K562 (cell line): ENCODE measurements around the gene PRXL2B. TPM values are rescaled to one million over a fixed set of nuclear protein-coding genes. Genes with fewer than 3 reads are reported as not detected.
A peak's percentile ranks its signal among the peaks of the same experiment; 100 is the strongest.

Experiments used
- ATAC-seq: fragments of 200-7000 bp; cut with Tn5 transposase; 3 replicates; pipeline ENCODE4 v1.9.1; 2020; ENCODE audit warnings: moderate library complexity
- BruUV-seq: library from RNA; stranded (reverse); fragments of 400-500 nt; replicated peaks from 2 replicates; lab custom pipeline; 2021; lab: Mats Ljungman, UMichigan
- CTCF ChIA-PET: fragments of 300-600 bp; formaldehyde crosslinking; extraction: SDS; loops from one replicate; lab custom pipeline; 2021; ENCODE audit warnings: low intra/inter-chr PET ratio; lab: Yijun Ruan, JAX
- POLR2A ChIA-PET: fragments of 300-600, 350-650 bp; sonication (Branson Sonifier 250); formaldehyde crosslinking; extraction: SDS; loops from one replicate; lab custom pipeline; 2021; ENCODE audit warnings: antibody characterized with exemption, inconsistent platforms; lab: Yijun Ruan, JAX
- DNase-seq, 4 experiments: peaks; one replicate each; pipeline versions ENCODE4 v3.0.0 to v3.0.0-alpha.2; 2011 to 2018; ENCODE audit warnings: low spot score in 3 of 4, mixed read lengths in 3 of 4; ENCODE audit errors: extremely low read depth in 1 of 4
- FAIRE-seq: peaks from 2 replicates; lab custom pipeline; 2011; peaks lifted over from hg19 to GRCh38; lab: Jason Lieb, UNC
- H2AFZ ChIP-seq: 2 replicates; pipeline ENCODE4 v1.6.0; 2011; ENCODE audit warnings: low read depth, low read length, control low read depth, inconsistent platforms
- H3K27ac ChIP-seq: fragments of 200-600 bp; 3 replicates; pipeline ENCODE4 v1.8.0; 2011; ENCODE audit warnings: low read depth, mild to moderate bottlenecking, control low read depth, inconsistent platforms, low read length, moderate library complexity, mixed read lengths; ENCODE audit errors: extremely low read depth
- H3K27me3 ChIP-seq, 2 experiments: fragments of 300-600 bp in 1 of 2; 2 replicates in 1 of 2; 3 replicates in 1 of 2; pipeline versions ENCODE4 v1.6.0 to v1.8.0; 2011; ENCODE audit warnings: inconsistent platforms in 2 of 2, low read length in 2 of 2, mild to moderate bottlenecking in 1 of 2, mixed read lengths in 1 of 2, moderate library complexity in 1 of 2; ENCODE audit not compliant: control insufficient read depth in 2 of 2, insufficient read depth in 2 of 2
- H3K36me3 ChIP-seq: fragments of 300-600 bp; 3 replicates; pipeline ENCODE4 v1.8.0; 2011; ENCODE audit warnings: mild to moderate bottlenecking, low read length, inconsistent platforms; ENCODE audit not compliant: control insufficient read depth, insufficient read depth
- H3K4me1 ChIP-seq, 2 experiments: fragments of 200-600 bp in 1 of 2; replicated peaks in 1 of 2; 2 replicates in 1 of 2; 3 replicates in 1 of 2; pipeline versions ENCODE4 v1.5.1 to v1.8.0; 2011; ENCODE audit warnings: inconsistent platforms in 2 of 2, low read length in 2 of 2, mild to moderate bottlenecking in 1 of 2, mixed read lengths in 1 of 2, moderate library complexity in 1 of 2; ENCODE audit not compliant: control insufficient read depth in 2 of 2, insufficient read depth in 2 of 2
- H3K4me2 ChIP-seq: 2 replicates; pipeline ENCODE4 v1.6.1; 2011; ENCODE audit warnings: low read length, control low read depth, inconsistent platforms, mixed read lengths; ENCODE audit not compliant: insufficient read depth
- H3K4me3 ChIP-seq: fragments of 200-600 bp; sonication (generic), shearing (Covaris generic); 2 replicates; pipeline ENCODE4 v1.5.1; 2016; ENCODE audit warnings: control low read depth, inconsistent platforms
- H3K79me2 ChIP-seq: fragments of 200-600 bp; 3 replicates; pipeline ENCODE4 v1.8.0; 2011; ENCODE audit warnings: low read length, inconsistent platforms; ENCODE audit not compliant: control insufficient read depth, insufficient read depth
- H3K9ac ChIP-seq, 2 experiments: 2 replicates each; pipeline versions ENCODE4 v1.6.0 to v1.6.1; 2011; ENCODE audit warnings: low read depth in 2 of 2, low read length in 2 of 2, control low read depth in 1 of 2, inconsistent platforms in 1 of 2, mild to moderate bottlenecking in 1 of 2, mixed read lengths in 1 of 2; ENCODE audit not compliant: insufficient read depth in 1 of 2
- H3K9me1 ChIP-seq: one replicate; pipeline ENCODE4 v1.6.0; 2011; ENCODE audit warnings: inconsistent platforms, mild to moderate bottlenecking, low read length, moderate library complexity; ENCODE audit not compliant: control insufficient read depth, insufficient read depth
- H3K9me3 ChIP-seq: replicated peaks from 2 replicates; pipeline ENCODE4 v1.5.1; 2011; ENCODE audit warnings: low read depth, low read length, inconsistent platforms; ENCODE audit not compliant: control insufficient read depth, insufficient read depth
- H4K20me1 ChIP-seq: replicated peaks from 2 replicates; pipeline ENCODE4 v1.6.1; 2011; ENCODE audit warnings: low read length, inconsistent platforms, mixed read lengths; ENCODE audit not compliant: control insufficient read depth, insufficient read depth
- CXXC5 ChIP-seq: fragments of 250-450 bp; sonication (Bioruptor Pico); IDR thresholded peaks from 2 replicates; pipeline ENCODE4 v1.8.0; 2022; ENCODE audit warnings: inconsistent platforms, mild to moderate bottlenecking, moderate library complexity
- MLLT1 ChIP-seq, 2 experiments: fragments of 450-650 bp; IDR thresholded peaks; 2 replicates each; pipeline ENCODE4 v1.6.1; 2016
- RAD21 ChIP-seq, 2 experiments: fragments of 250-450 bp in 1 of 2; fragments of 450-650 bp in 1 of 2; sonication (Bioruptor Pico) in 1 of 2; formaldehyde crosslinking in 1 of 2; IDR thresholded peaks in 1 of 2; conservative IDR thresholded peaks in 1 of 2; 2 replicates each; pipeline versions ENCODE4 v1.4.0 to v1.8.0; 2020 to 2022; ENCODE audit warnings: mild to moderate bottlenecking in 2 of 2, moderate library complexity in 1 of 2
- RB1 ChIP-seq: fragments of 450-650 bp; IDR thresholded peaks from 2 replicates; pipeline ENCODE4 v1.6.1; 2017; ENCODE audit warnings: low read depth, mild to moderate bottlenecking
- RBBP5 ChIP-seq: fragments of 200-600 bp; sonication (generic); IDR thresholded peaks from 2 replicates; pipeline ENCODE4 v1.6.1; 2012; ENCODE audit warnings: borderline replicate concordance, mild to moderate bottlenecking, low read length, control low read depth, inconsistent platforms; ENCODE audit not compliant: insufficient read depth, poor library complexity, severe bottlenecking
- SAFB ChIP-seq: fragments of 200-400 bp; formaldehyde crosslinking; IDR thresholded peaks from 2 replicates; pipeline ENCODE4 v1.6.1; 2017; ENCODE audit warnings: low read depth, low read length, borderline replicate concordance
- TFAP4 ChIP-seq: sonication (generic); formaldehyde crosslinking; IDR thresholded peaks from 2 replicates; pipeline ENCODE4 v1.8.0; 2022; ENCODE audit warnings: missing genetic modification reagents, mild to moderate bottlenecking, moderate library complexity, borderline replicate concordance
- ZBTB7A ChIP-seq: IDR thresholded peaks from 2 replicates; pipeline ENCODE4 v1.6.1; 2011; ENCODE audit warnings: low read depth, mild to moderate bottlenecking, low read length, moderate library complexity, borderline replicate concordance; ENCODE audit not compliant: control insufficient read depth
- ZNF24 ChIP-seq: fragments of 450-650 bp; IDR thresholded peaks from 2 replicates; pipeline ENCODE4 v1.6.1; 2016
- ZNF780A ChIP-seq: fragments of 250-450 bp; sonication (Bioruptor Pico); IDR thresholded peaks from 2 replicates; pipeline ENCODE4 v1.5.0; 2021; ENCODE audit warnings: mild to moderate bottlenecking
- WGBS: fragments of 100-300 bp; shearing (Covaris generic); methylation state at CpG from one replicate; pipeline ENCODE4 v1.1.6; 2016; ENCODE audit warnings: low coverage, mixed read lengths; ENCODE audit not compliant: insufficient coverage; ENCODE audit errors: missing lambda C conversion rate; 5-methylcytosine and 5-hydroxymethylcytosine counted together
- in situ Hi-C: fragments of 300-500 bp; cut with MboI; formaldehyde crosslinking; loops from 4 replicates; pipeline ENCODE4 v1.15.0; 2018; ENCODE audit warnings: inconsistent platforms, mixed read lengths
- intact Hi-C: fragments of 100-400 bp; cut with micrococcal nuclease; formaldehyde crosslinking; loops from 2 replicates; pipeline ENCODE4 v1.14.2; 2022
- polyA plus RNA-seq, 8 experiments: library from polyadenylated mRNA; depleted of rRNA in 4 of 8; stranded (reverse) in 5 of 8; unstranded in 3 of 8; fragments of >200 nt; fragmentation: Nextera tagmentation in 2 of 8; fragmentation: Illumina TruSeq in 1 of 8; extraction: Ambion mirVana in 2 of 8; extraction: Trizol in 1 of 8; gene quantifications; 2 replicates each; pipeline versions ENCODE4 v1.2.1 to v1.2.3, GENCODE V29; 2011 to 2014; ENCODE audit warnings: inconsistent platforms in 1 of 8, missing spikeins in 1 of 8
- total RNA-seq, 7 experiments: library from RNA; depleted of rRNA in 6 of 7; stranded (reverse); fragments of >200 nt in 6 of 7; fragmentation: Illumina TruSeq in 2 of 7; extraction: Trizol in 2 of 7; gene quantifications; 2 replicates each; pipeline versions ENCODE4 v1.2.1 to v1.2.3, GENCODE V29; 2011 to 2021; ENCODE audit warnings: low replicate concordance in 1 of 7
- TF ChIP-seq, protein P1 (sequence below): fragments of 200-800 bp; sonication (Bioruptor generic); IDR thresholded peaks from 2 replicates; pipeline ENCODE4 v1.6.1; 2017; ENCODE audit warnings: missing genetic modification characterization, missing compliant biosample characterization
- TF ChIP-seq, protein P2 (sequence below), 3 experiments: IDR thresholded peaks in 2 of 3; conservative IDR thresholded peaks in 1 of 3; 2 replicates each; pipeline ENCODE4 v1.5.1; 2011 to 2012; ENCODE audit warnings: low read length in 3 of 3, mild to moderate bottlenecking in 3 of 3, control low read depth in 2 of 3, improper control_type of control experiment in 1 of 3, inconsistent platforms in 1 of 3, low read depth in 1 of 3, mixed read lengths in 1 of 3, moderate library complexity in 1 of 3; ENCODE audit not compliant: insufficient read depth in 2 of 3

The PRXL2B gene
- total and polyA plus RNA-seq, 9 of the 15 experiments (the other 6 are each of a cell fraction or from before 2014, with no cell fraction given) = 0.99 to 25.3 (median 11.8) TPM

DNA sequence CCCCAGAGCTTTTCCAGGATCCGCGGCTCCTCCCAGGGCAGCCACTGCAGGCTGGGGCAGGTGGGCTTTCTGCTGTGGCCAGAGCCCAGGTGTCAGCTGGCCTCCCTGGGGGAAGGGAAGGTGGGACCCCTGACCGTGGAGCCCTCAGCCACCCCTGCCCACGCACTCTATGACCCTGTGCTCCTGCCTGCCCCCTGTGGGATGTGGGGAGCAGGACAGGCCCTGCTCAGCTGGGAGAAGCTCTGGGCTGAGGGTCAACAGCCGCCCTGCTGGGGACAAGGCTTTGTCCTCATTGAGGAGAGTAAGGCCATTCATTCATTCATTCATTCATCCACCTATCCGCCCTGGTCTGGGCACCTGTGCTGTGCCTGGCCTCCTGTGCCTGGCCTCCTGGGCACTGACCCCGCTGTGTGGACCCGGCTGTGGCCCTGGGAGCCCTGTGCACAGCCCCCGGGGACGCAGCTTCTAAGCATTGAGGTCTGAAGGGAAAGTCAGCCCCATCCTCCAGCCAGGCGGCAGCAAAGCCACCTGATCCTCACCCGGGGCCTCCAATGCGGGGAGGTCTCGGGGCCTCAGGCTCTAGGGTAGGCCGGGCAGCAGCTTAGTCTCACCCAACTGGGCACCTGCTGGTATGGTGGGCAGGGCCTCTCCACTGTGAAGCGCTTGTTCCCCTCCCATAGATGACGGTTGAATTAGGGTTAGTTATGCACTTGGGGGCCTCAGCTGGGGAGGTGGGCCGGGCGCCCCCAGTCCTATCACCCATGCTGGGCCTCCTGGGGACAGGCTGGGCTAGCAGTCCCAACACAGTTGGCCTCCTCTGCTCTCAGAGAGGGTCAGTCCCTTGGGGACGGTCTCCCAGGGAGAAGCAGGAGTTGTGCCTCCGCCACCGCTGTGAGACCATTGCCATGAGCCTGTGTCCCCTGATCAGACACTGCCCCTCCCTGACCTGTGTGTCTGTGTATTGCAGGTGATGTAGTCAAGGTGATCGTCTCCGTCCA, 24.4 kb upstream of the PRXL2B start:
- in situ Hi-C loops (no loop called here), intact Hi-C loops (no loop called here)
- H2AFZ ChIP-seq = no peak overlapping the region
- no peak overlapping the region for H3K9ac ChIP-seq
- ChIA-PET POLR2A (interaction anchor here (0.5 to 3.3 kb wide), 5 partner anchors 8 to 401 kb away, joined by 3 to 13 read pairs (median 4); partner anchors contain the start of genes PANK4 and PRXL2B), CTCF (interaction anchor here (0.6 kb wide), 2 partner anchors 14 to 23 kb away, joined by 3 read pairs; no protein-coding TSS in a partner anchor)
- no peaks in the 10 kb centered on the region for H3K36me3 ChIP-seq
- H3K27me3 ChIP-seq = peaks cover 21 to 39% of the 10 kb centered on the region in 2 experiments
- H3K9me3 ChIP-seq = no peaks in the 10 kb centered on the region
- ATAC-seq (peak; percentile 77), FAIRE-seq (peak; percentile 26), DNase-seq (peak; percentile 56 to 69 (median 64))
- no peaks in the 10 kb centered on the region for H4K20me1 ChIP-seq
- BruUV-seq = no TSS peak
- no peak overlapping the region for H3K4me3 ChIP-seq
- no peak overlapping the region for H3K27ac ChIP-seq
- WGBS = 52% methylated on average over 24 of the region's 24 CpGs
- H3K79me2 ChIP-seq = no peaks in the 10 kb centered on the region
- no peaks in the 10 kb centered on the region for H3K9me1 ChIP-seq
- H3K4me2 ChIP-seq = no peak overlapping the region
- H3K4me1 ChIP-seq = peaks cover 10 to 73% of the 10 kb centered on the region in 2 experiments; a peak in 4 of 5 replicates
- TF ChIP-seq RB1 (0 out of 2 replicates have a peak, but pooled peaks have one; percentile 26), ZNF780A (CRISPR knock-in tag) (no peak), ZNF24 (peak; percentile 91), RBBP5 (no peak), TFAP4 (CRISPR knock-in tag) (peak; percentile 82), ZBTB7A (peak; percentile 36; the same call in 1 of the 2 replicates), SAFB (peak; percentile 46; the same call in 1 of the 2 replicates), MLLT1 (IDR thresholded peaks at IDR 0.05) (no peak), CXXC5 (CRISPR knock-in tag) (0 out of 2 replicates have a peak, but pooled peaks have one; percentile 18), RAD21 (CRISPR knock-in tag; conservative IDR thresholded peaks at IDR 0.05 in 1 of 2, IDR thresholded peaks at IDR 0.05 in 1 of 2) (peak in 1 of 2 experiments; percentile 40; a peak in 1 of 4 replicates)
- TF ChIP-seq, protein P1, sequence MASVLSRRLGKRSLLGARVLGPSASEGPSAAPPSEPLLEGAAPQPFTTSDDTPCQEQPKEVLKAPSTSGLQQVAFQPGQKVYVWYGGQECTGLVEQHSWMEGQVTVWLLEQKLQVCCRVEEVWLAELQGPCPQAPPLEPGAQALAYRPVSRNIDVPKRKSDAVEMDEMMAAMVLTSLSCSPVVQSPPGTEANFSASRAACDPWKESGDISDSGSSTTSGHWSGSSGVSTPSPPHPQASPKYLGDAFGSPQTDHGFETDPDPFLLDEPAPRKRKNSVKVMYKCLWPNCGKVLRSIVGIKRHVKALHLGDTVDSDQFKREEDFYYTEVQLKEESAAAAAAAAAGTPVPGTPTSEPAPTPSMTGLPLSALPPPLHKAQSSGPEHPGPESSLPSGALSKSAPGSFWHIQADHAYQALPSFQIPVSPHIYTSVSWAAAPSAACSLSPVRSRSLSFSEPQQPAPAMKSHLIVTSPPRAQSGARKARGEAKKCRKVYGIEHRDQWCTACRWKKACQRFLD (CRISPR knock-in tag) = no peak
- TF ChIP-seq, protein P2, sequence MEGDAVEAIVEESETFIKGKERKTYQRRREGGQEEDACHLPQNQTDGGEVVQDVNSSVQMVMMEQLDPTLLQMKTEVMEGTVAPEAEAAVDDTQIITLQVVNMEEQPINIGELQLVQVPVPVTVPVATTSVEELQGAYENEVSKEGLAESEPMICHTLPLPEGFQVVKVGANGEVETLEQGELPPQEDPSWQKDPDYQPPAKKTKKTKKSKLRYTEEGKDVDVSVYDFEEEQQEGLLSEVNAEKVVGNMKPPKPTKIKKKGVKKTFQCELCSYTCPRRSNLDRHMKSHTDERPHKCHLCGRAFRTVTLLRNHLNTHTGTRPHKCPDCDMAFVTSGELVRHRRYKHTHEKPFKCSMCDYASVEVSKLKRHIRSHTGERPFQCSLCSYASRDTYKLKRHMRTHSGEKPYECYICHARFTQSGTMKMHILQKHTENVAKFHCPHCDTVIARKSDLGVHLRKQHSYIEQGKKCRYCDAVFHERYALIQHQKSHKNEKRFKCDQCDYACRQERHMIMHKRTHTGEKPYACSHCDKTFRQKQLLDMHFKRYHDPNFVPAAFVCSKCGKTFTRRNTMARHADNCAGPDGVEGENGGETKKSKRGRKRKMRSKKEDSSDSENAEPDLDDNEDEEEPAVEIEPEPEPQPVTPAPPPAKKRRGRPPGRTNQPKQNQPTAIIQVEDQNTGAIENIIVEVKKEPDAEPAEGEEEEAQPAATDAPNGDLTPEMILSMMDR (IDR thresholded peaks at IDR 0.05 in 2 of 3, conservative IDR thresholded peaks at IDR 0.05 in 1 of 3; ENCODE audit: insufficient read depth in 2 of 3, low read depth in 1 of 3, low read length in 3 of 3) = peak; percentile 64 to 77 (median 67)
